HUES48 (cell line): Measurements from ENCODE around the gene TSC1.

Experiments
- H3K27ac ChIP-seq: one replicate; pipeline ENCODE4 v1.7.0; 2013; ENCODE audit warnings: low read depth, low read length, inconsistent platforms
- H3K27me3 ChIP-seq: 2 replicates; pipeline ENCODE4 v1.6.1; 2013; ENCODE audit warnings: mild to moderate bottlenecking, low read length; ENCODE audit not compliant: control insufficient read depth, insufficient read depth
- H3K36me3 ChIP-seq: 2 replicates; pipeline ENCODE4 v1.6.1; 2013; ENCODE audit warnings: low read length; ENCODE audit not compliant: control insufficient read depth, insufficient read depth
- H3K4me1 ChIP-seq: 2 replicates; pipeline ENCODE4 v1.6.1; 2013; ENCODE audit warnings: mild to moderate bottlenecking, low read length; ENCODE audit not compliant: control insufficient read depth, insufficient read depth
- H3K4me3 ChIP-seq: 2 replicates; pipeline ENCODE4 v1.5.1; 2013; ENCODE audit warnings: mild to moderate bottlenecking, low read depth, low read length
- H3K9ac ChIP-seq: 2 replicates; pipeline ENCODE4 v1.6.1; 2013; ENCODE audit warnings: mild to moderate bottlenecking, low read depth, low read length, moderate library complexity
- H3K9me3 ChIP-seq: 2 replicates; pipeline ENCODE4 v1.6.1; 2013; ENCODE audit warnings: low read length; ENCODE audit not compliant: control insufficient read depth, insufficient read depth

Gene TSC1

DNA sequence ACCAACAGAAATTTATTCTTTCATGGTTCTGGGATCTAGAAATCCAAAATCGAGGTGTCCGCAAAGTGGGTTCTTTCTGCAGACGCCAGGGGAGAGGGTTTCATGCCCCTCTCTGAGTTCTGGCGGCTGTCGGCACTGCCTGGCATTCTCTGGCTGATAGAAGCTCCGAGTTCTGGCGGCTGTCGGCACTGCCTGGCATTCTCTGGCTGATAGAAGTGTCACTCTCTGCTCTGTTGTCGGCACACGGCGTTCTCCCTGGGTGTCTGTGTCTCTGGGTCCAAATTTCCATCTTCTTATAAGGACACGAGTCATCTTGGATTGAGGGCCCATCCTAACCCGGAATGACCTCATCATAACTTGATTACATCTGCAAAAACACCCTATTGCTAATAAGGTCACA, 41.7 kb upstream of the TSC1 start:
- no peak overlapping the region for H3K9ac ChIP-seq
- no peaks in the 10 kb centered on the region for H3K36me3 ChIP-seq
- no peak overlapping the region for H3K4me3 ChIP-seq
- H3K27me3 ChIP-seq: no peaks in the 10 kb centered on the region
- H3K27ac ChIP-seq: no peak overlapping the region
- H3K4me1 ChIP-seq: no peaks in the 10 kb centered on the region
- no peaks in the 10 kb centered on the region for H3K9me3 ChIP-seq

DNA sequence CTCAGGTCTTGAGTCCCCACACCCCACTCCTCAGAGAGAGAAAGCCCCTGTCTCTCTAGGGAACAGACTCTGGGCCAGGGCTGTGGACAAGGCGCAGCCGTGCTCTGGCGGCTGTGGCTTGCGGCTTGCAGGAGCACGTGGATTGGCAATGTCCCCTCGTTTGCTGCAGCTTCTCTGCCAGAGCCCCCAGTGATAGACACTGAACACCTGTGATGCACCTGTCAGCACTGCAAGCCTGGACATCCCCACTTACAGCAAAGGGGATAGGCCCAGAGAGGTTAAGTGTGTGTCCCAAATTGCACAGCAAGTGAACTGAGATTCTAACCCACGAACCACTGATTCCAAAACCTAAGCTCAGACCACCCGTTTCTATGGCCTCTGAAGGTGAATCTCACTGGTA, 41.1 kb upstream of the TSC1 start:
- H3K27ac ChIP-seq: no peak overlapping the region
- no peak overlapping the region for H3K4me3 ChIP-seq
- no peaks in the 10 kb centered on the region for H3K4me1 ChIP-seq
- no peaks in the 10 kb centered on the region for H3K9me3 ChIP-seq
- H3K9ac ChIP-seq: no peak overlapping the region
- peaks cover under 1% of the 10 kb centered on the region; the same call in 1 of the 2 replicates for H3K27me3 ChIP-seq
- H3K36me3 ChIP-seq: no peaks in the 10 kb centered on the region

DNA sequence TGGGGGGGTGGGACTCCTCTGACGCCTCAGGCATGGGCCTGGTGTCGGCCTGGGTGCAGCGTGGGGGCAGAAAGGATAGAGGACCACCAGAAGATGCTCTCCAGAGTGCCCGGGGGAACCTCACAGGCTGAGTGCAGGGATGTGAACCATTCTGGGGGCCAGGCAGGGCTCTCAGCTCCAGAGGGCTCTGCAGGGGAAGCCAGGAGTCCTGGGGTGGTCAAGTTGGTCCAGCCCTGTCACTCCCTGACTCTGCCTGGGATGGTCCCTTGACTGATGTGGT, 40.6 kb upstream of the TSC1 start:
- H3K4me3 ChIP-seq: no peak overlapping the region
- H3K9me3 ChIP-seq: no peaks in the 10 kb centered on the region
- no peaks in the 10 kb centered on the region for H3K4me1 ChIP-seq
- H3K36me3 ChIP-seq: no peaks in the 10 kb centered on the region
- H3K27me3 ChIP-seq: peaks cover 5% of the 10 kb centered on the region; the same call in 1 of the 2 replicates
- H3K9ac ChIP-seq: no peak overlapping the region
- no peak overlapping the region for H3K27ac ChIP-seq

GRCh38 chr9:132984202-132985070, 40.0 kb upstream of the TSC1 start:
- no peaks in the 10 kb centered on the region for H3K4me1 ChIP-seq
- no peak overlapping the region for H3K9ac ChIP-seq
- H3K36me3 ChIP-seq: no peaks in the 10 kb centered on the region
- H3K4me3 ChIP-seq: no peak overlapping the region
- peaks cover 10% of the 10 kb centered on the region for H3K27me3 ChIP-seq
- H3K27ac ChIP-seq: no peak overlapping the region
- no peaks in the 10 kb centered on the region for H3K9me3 ChIP-seq

DNA sequence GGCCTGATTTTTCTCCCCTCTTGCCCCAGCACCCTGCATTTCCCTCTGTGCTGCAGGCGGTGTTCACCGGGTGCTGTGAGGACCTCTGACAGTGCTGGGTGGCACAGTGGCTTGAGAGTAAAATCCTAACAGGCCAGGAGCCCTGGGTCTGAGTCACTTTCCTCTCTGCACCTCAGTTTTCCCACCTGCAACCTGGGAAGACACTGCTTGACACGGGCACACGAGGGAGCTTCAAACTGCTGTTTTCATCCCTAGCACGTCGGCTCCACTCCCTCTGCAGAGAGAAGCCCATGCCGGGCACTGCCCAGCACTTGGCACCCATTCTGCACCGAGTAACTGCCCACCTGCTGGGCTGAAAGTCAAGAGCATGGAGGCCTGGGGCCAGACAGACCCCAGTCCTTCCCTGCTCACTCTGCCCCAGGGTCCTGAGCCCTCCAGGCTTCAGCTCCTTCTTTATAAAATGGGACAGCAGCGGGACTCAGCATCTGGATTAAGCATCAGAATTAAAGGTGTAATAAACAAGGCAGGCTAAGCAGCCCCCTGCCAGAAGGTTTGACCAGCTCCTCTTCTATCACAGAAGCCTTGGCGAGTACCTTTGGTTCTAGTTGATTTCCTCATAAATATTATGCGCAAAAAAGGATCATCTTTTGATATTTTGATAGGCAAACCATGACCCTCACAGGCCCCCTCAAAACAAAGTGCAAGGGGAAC, 39.2 kb upstream of the TSC1 start:
- Histone ChIP-seq H3K36me3 (no peaks in the 10 kb centered on the region), H3K9ac (no peak overlapping the region), H3K27me3 (peaks cover 17% of the 10 kb centered on the region), H3K9me3 (no peaks in the 10 kb centered on the region), H3K27ac (no peak overlapping the region), H3K4me3 (no peak overlapping the region), H3K4me1 (peaks cover 3% of the 10 kb centered on the region; the same call in 1 of the 2 replicates)

GRCh38 chr9:132982458-132982857, 38.0 kb upstream of the TSC1 start:
- peaks cover 6% of the 10 kb centered on the region for H3K4me1 ChIP-seq
- no peaks in the 10 kb centered on the region for H3K36me3 ChIP-seq
- no peaks in the 10 kb centered on the region for H3K9me3 ChIP-seq
- H3K9ac ChIP-seq: no peak overlapping the region
- H3K27ac ChIP-seq: no peak overlapping the region
- H3K27me3 ChIP-seq: peaks cover 24% of the 10 kb centered on the region
- H3K4me3 ChIP-seq: no peak overlapping the region

GRCh38 chr9:132980157-132980556, 35.7 kb upstream of the TSC1 start:
- peaks cover 6% of the 10 kb centered on the region for H3K4me1 ChIP-seq
- no peaks in the 10 kb centered on the region for H3K9me3 ChIP-seq
- no peaks in the 10 kb centered on the region for H3K36me3 ChIP-seq
- H3K9ac ChIP-seq: no peak overlapping the region
- H3K27me3 ChIP-seq: peaks cover 24% of the 10 kb centered on the region
- no peak overlapping the region for H3K4me3 ChIP-seq
- no peak overlapping the region for H3K27ac ChIP-seq

DNA sequence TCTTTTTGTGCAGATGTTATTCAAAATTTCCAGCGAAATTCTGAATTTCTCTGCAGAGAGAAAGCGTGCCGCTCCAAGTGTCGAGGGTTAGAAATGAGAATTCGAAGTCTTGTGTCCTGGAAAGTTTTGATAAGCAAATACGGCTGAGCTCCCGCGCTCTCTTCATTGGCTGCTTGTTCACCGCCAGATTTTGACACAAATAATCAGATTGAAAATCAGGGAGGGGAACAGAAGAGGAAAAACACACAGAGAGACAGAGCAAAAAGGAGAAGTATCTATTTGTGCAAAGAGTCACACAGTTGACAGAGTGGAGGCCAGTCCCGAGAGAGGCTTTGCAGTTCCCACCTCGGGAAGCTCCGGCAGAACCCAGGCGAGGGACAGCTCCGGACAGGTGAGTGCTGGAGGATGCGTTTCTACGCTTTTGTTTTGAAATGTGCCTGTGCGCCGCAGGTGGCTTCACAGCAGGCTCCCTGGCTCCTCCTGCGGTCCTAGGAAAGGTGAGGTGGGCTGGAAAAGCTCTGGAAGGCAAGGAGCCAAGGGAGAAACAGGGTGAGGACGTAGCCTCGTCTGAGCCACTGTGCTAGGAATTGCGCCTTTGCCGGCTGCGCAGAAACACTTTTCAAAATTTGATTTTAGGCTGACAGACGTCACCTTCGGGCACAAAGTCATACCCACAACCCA, 34.2 kb upstream of the TSC1 start, which contains the start of gene GFI1B:
TSS of gene GFI1B (plus strand) at position 244 of the 681 bp plus-strand sequence. CDS start 7,985 bp downstream, outside the sequence.
- Histone ChIP-seq H3K4me3 (peak within 1 kb of the TSS; percentile 31), H3K9me3 (no peaks in the 10 kb centered on the region), H3K27me3 (peaks cover 25% of the 10 kb centered on the region), H3K9ac (no peak within 1 kb of the TSS), H3K36me3 (no peaks in the 10 kb centered on the region), H3K27ac (no peak within 1 kb of the TSS), H3K4me1 (peaks cover 6% of the 10 kb centered on the region)

DNA sequence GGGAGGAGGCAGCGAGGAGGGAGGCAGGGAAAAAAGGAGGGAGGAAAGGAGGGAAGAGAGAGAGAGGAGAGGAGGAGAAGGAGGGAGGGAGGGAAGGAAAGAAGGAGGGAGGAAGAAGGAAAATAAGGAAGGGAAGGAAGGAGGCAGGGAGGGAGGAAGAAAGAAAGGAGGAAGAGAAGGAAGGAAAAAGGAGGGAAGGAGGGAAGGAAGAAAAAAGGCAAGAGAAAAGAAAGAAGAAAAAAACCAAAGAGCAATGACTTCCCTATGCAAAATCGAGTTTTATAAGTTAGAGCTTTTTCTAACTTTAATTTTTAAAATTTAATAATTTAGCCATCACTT, 33.7 kb upstream of the TSC1 start:
- no peak overlapping the region for H3K27ac ChIP-seq
- peaks cover 27% of the 10 kb centered on the region for H3K27me3 ChIP-seq
- H3K36me3 ChIP-seq: no peaks in the 10 kb centered on the region
- no peak overlapping the region for H3K4me3 ChIP-seq
- no peak overlapping the region for H3K9ac ChIP-seq
- peaks cover 6% of the 10 kb centered on the region for H3K4me1 ChIP-seq
- no peaks in the 10 kb centered on the region for H3K9me3 ChIP-seq

DNA sequence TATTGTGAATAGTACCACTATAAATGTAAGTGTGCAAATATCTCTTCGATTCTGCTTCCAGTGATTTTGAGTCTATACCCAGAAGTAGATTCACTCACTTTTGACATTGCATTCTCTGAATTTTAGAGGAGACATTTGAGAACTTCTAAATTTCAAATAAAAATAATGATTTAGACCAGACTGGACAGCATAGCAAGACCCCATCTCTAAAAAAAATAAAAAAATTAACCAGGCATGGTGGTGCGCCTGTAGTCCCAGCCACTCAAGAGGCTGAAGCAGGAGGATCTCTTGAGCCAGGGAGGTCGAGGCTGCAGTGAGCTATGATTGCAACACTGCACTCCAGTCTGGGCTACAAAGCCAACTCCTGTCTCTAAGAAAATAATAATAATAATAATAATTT, 32.2 kb upstream of the TSC1 start:
- Histone ChIP-seq H3K9ac (no peak overlapping the region), H3K4me3 (no peak overlapping the region), H3K27ac (no peak overlapping the region), H3K27me3 (peaks cover 31% of the 10 kb centered on the region), H3K4me1 (peaks cover 6% of the 10 kb centered on the region), H3K36me3 (no peaks in the 10 kb centered on the region), H3K9me3 (no peaks in the 10 kb centered on the region)

DNA sequence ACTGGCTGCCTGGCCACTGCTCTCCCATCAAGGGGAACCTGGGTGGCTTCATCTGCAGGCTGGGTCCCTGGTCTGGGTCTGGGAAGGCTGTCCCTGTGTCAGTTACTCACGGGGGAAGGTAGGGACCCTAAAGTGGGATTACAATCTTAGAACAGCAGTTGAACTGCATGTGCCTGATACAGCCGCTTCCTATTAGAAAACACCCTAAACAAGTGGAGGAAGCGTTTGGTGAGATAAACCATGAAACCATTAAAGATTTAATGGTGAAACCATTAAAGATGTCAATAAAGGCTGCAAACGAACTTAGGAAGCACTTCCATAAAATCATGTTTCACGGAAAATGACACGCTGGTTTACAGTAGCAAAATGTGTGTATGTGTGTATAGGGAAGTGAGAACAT, 31.5 kb upstream of the TSC1 start:
- Histone ChIP-seq H3K4me3 (no peak overlapping the region), H3K4me1 (peaks cover 6% of the 10 kb centered on the region), H3K9me3 (no peaks in the 10 kb centered on the region), H3K27ac (no peak overlapping the region), H3K36me3 (no peaks in the 10 kb centered on the region), H3K9ac (no peak overlapping the region), H3K27me3 (peaks cover 31% of the 10 kb centered on the region)
